Subcutaneous preadipocyte (primary cell): ENCODE results near the gene TAC4. TPM values are rescaled to one million over a fixed set of nuclear protein-coding genes. Genes with fewer than 3 reads are reported as not detected.

Experiments used
- total RNA-seq: library from RNA; depleted of rRNA; stranded (reverse); fragments of >200 nt; gene quantifications from 2 replicates; pipeline ENCODE4 v1.2.3, GENCODE V29; 2012

The TAC4 gene, protein sequence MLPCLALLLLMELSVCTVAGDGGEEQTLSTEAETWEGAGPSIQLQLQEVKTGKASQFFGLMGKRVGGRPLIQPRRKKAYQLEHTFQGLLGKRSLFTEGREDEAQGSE
- not detected in 2 replicates for total RNA-seq

DNA sequence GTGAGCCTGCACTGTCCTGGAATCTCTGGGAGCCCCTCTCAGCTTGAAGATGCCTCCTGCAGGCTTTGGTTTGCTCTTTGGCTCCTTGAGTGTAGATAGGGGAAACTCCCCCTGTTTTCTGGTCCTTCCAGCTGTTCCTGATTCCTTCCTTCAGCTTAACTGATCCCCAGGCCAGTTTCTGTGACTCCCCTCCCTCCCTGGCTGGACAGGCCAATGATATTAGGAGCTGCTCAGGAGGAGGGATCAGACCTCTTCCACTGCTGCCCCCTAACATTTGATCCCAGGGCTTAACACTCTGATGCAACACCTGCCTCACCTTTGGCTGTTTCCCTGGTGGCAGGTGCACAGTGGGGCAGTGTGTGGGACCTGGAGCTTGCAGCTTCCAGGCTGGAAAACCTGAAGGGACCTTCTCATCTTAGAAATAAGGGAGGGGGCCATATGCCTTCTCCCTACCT is at the start of gene TAC4:
TAC4 (minus strand) TSS at position 51 of the 455 bp plus-strand sequence. CDS start 52 bp downstream, outside the sequence.

GRCh38 chr17:49788478-49789242 is 59.2 kb downstream of the TAC4 start, which contains the start of gene KAT7:
Gene KAT7, plus strand, starts transcription at chr17:49788681. Its CDS starts 154 bp downstream, at chr17:49788835.

Other genes starting within 250 kb of the TAC4 start
- gene SPOP, start 170.0 kb downstream of the TAC4 start, total RNA-seq = 36.7 and 52.6 TPM in 2 replicates
- 48.5 and 54.5 TPM in 2 replicates for gene SLC35B1, start 140.1 kb downstream of the TAC4 start, total RNA-seq
- gene FAM117A, start 83.9 kb downstream of the TAC4 start, total RNA-seq = 3.5 and 3.7 TPM in 2 replicates
- gene KAT7, start 59.4 kb downstream of the TAC4 start, total RNA-seq = 36.4 and 41.8 TPM in 2 replicates
- gene DLX4, start 121.1 kb upstream of the TAC4 start, total RNA-seq = not detected in 2 replicates
- under 0.01 and 0.98 TPM in 2 replicates for gene DLX3, start 147.2 kb upstream of the TAC4 start, total RNA-seq
- 21.7 and 133 TPM in 2 replicates for gene ITGA3, start 208.0 kb upstream of the TAC4 start, total RNA-seq
- gene PDK2, start 247.3 kb upstream of the TAC4 start, total RNA-seq = 12.3 and 26.1 TPM in 2 replicates